Ovary (tissue), 3 donors: ENCODE measurements around the gene CHST14.

Experiments used
- EP300 ChIP-seq: sonication (generic); formaldehyde crosslinking; IDR thresholded peaks from one replicate; pipeline ENCODE4 v1.6.1; 2017; ENCODE audit warnings: antibody characterized with exemption
- POLR2A ChIP-seq: fragments of 450-650 bp; IDR thresholded peaks from one replicate; pipeline ENCODE4 v1.6.1; 2017; ENCODE audit warnings: antibody characterized with exemption, mild to moderate bottlenecking, moderate library complexity
- TF ChIP-seq, protein P1 (sequence below), 3 donors: fragments of 450-650 bp in 2 of 3; fragments of 200-600 bp in 1 of 3; IDR thresholded peaks; one replicate each; pipeline versions ENCODE4 v1.5.1 to v1.8.0; 2016 to 2022; ENCODE audit warnings: antibody characterized with exemption in 3 of 3, mild to moderate bottlenecking in 1 of 3
- donor health status: DM: no; HTN: no; CAD: no.

DNA sequence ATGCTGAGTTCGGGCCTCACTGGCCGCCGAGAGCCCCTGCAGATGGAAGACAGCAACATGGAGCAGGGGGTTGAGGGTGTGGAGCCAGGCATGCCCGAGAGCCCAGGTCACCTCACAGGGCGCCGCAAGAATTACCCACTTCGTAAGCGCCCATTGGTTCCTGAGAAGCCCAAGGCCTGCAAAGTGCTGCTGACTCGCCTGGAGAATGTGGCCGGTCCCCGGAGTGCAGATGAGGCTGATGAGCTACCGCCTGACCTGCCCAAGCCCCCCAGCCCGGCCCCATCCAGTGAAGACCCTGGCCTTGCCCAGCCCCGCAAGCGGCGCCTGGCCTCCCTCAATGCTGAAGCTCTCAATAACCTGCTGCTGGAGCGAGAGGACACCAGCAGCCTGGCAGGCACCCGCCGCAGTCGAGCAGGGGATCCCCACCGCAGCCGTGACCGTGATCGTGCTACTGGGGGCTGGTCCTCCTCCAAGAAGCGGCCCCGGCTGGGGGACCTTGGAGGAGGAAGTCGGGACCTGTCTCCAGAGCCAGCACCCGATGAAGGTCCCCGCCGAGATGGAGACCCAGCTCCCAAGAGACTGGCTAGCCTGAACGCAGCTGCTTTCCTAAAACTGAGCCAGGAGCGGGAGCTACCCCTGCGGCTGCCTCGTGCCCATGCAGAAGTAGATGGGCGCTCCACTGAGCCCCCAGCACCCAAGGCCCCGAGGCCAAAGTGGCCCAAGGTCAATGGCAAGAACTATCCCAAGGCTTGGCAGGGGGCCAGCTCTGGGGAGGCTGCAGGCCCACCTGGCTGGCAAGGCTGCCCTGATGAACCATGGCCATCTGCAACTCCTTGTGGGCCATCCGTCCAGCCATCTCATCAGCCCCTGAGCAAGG lies 12.1 kb upstream of the CHST14 start:
- TF ChIP-seq, protein P1, sequence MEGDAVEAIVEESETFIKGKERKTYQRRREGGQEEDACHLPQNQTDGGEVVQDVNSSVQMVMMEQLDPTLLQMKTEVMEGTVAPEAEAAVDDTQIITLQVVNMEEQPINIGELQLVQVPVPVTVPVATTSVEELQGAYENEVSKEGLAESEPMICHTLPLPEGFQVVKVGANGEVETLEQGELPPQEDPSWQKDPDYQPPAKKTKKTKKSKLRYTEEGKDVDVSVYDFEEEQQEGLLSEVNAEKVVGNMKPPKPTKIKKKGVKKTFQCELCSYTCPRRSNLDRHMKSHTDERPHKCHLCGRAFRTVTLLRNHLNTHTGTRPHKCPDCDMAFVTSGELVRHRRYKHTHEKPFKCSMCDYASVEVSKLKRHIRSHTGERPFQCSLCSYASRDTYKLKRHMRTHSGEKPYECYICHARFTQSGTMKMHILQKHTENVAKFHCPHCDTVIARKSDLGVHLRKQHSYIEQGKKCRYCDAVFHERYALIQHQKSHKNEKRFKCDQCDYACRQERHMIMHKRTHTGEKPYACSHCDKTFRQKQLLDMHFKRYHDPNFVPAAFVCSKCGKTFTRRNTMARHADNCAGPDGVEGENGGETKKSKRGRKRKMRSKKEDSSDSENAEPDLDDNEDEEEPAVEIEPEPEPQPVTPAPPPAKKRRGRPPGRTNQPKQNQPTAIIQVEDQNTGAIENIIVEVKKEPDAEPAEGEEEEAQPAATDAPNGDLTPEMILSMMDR (IDR thresholded peaks at IDR 0.05): no peak
- TF ChIP-seq POLR2A (no peak), EP300 (no peak)
